HG02642 (cell line): ENCODE data around the gene PCDHA11.
"Not testable (repeated sequence)": the region's sequence is repeated elsewhere in the genome, so short reads cannot be mapped to it uniquely, and the experiment has no call there.

Experiments used
- ATAC-seq: cut with Tn5 transposase; IDR thresholded peaks from one replicate; pipeline ENCODE4 v1.9.1; 2021; ENCODE audit warnings: mild to moderate bottlenecking; ENCODE audit not compliant: unreplicated experiment, poor library complexity

PCDHA11 gene

GRCh38 chr5:140848139-140849102, 20.3 kb upstream of the PCDHA11 start, which contains the start of gene PCDHA9:
PCDHA9 (plus strand) TSS chr5:140848382; CDS start chr5:140848496, 114 bp downstream.
- ATAC-seq = not testable (repeated sequence)

DNA sequence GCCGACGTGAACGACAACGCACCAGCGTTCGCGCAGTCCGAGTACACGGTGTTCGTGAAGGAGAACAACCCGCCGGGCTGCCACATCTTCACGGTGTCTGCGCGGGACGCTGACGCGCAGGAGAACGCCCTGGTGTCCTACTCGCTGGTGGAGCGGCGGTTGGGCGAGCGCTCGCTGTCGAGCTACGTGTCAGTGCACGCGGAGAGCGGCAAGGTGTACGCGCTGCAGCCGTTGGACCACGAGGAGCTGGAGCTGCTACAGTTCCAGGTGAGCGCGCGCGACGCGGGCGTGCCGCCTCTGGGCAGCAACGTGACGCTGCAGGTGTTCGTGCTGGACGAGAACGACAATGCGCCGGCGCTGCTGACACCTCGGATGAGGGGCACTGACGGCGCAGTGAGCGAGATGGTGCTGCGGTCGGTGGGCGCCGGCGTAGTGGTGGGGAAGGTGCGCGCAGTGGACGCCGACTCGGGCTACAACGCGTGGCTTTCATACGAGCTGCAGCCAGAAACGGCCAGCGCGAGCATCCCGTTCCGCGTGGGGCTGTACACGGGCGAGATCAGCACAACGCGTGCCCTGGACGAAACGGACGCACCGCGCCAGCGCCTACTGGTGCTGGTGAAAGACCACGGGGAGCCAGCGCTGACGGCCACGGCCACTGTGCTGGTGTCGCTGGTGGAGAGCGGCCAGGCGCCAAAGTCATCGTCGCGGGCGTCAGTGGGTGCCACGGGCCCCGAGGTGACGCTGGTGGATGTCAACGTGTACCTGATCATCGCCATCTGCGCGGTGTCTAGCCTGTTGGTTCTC, 18.7 kb upstream of the PCDHA11 start:
- ATAC-seq = not testable (repeated sequence)

DNA sequence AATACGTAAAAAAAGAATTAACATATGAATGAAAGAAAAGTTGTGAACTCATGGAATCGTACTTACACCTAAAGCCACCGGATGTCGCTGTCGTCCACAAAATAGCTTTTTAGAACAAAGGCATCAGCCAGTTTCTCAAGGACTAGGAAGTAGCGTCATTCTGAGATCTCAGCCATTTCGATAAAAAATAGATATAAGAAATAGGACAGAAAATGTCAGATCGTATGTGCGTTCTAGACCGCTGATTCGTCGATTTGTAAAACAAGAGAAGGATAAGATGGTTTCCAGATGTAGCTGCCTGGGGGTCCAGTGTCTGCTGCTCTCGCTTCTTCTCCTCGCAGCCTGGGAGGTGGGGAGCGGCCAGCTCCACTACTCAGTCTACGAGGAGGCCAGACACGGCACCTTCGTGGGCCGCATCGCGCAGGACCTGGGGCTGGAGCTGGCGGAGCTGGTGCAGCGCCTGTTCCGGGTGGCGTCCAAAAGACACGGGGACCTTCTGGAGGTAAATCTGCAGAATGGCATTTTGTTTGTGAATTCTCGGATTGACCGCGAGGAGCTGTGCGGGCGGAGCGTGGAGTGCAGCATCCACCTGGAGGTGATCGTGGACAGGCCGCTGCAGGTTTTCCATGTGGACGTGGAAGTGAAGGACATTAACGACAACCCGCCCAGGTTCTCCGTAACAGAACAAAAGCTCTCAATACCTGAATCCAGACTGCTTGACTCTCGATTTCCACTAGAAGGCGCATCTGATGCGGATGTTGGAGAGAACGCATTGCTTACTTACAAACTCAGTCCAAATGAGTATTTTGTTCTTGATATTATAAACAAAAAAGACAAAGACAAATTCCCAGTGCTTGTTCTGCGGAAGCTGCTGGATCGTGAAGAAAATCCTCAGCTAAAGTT, 12.7 kb upstream of the PCDHA11 start, which contains the start of gene PCDHA10:
Gene PCDHA10, plus strand, starts transcription at position 126 of the 903 bp plus-strand sequence. Its CDS starts 152 bp downstream, at position 278.
- no peak for ATAC-seq

- ATAC-seq = no peak
Observed at GRCh38 chr5:140857177-140857986, 11.4 kb upstream of the PCDHA11 start.

GRCh38 chr5:140857987-140858240, 10.8 kb upstream of the PCDHA11 start:
- ATAC-seq = no peak

DNA sequence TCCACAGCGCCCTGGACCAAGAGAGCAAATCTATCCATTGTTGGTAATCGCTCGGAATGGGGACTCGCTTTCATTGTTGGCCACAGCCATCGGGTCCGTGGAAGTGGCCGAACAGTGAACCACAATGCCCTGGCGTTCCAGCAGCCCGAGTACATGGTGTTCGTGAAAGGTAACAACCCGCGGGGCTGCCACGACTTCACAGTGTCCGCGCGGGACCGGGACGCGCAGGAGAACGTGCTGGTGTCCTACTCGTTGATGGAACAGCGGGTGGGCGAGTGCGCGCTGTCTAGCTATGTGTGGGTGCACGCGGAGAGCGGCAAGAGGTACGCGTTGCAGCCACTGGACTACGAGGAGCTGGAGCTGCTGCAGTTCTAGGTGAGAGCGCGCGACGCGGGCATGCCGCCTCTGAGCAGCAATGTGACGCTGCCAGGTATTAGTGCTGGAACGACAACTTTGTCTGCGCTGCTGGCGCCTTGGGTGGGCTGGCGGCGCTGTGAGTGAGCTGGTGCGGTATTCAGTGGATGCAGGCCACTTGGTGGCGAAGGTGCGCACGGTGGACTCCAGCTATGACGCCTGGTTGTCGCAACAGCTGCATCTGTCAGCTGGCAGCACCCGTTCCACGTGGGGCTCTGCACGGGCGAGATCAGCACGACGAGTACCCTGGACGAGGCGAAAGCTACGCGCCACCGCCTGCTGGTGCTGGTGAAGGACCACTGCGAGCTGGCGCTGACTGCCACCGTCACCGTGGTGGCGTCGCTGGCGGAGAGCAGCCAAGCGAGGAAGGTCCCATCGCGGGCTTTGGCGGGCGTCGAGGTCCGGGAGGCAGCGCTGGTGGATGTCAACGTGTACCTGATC, 6.1 kb upstream of the PCDHA11 start:
- ATAC-seq = no peak

- ATAC-seq = no peak
Observed at GRCh38 chr5:140869555-140869886, 764 bp downstream of the PCDHA11 start.

GRCh38 chr5:140870221-140871201, 1.8 kb downstream of the PCDHA11 start:
- ATAC-seq = no peak

DNA sequence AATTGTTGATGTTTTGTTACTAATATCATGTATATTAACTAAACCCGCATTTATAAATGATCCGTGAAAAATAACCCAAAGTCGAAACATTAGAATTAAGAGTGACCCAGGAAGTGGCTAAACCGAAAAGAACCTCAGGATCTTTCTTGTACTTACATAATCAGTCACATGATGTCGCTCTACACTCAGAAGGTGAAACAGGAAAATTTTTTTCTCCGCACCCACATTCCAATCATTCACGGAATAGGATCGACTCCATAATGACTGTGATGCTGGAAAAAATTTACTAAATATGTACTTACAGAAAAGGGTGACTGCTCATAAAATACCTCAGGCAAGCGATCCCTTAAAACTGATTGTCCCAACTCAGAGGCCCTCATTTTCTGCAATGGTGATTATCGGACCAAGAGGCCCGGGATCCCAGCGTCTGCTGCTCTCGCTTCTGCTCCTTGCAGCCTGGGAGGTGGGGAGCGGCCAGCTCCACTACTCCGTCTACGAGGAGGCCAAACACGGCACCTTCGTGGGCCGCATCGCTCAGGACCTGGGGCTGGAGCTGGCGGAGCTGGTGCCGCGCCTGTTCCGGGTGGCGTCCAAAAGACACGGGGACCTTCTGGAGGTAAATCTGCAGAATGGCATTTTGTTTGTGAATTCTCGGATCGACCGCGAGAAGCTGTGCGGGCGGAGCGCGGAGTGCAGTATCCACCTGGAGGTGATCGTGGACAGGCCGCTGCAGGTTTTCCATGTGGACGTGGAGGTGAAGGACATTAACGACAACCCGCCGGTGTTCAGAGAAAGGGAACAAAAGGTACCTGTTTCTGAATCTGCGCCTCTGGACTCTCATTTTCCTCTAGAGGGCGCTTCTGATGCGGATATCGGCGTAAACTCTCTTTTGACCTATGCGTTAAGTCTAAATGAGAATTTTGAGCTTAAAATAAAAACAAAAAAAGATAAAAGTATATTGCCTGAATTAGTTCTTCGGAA, 6.6 kb downstream of the PCDHA11 start, which contains the start of gene PCDHA12:
Gene PCDHA12, plus strand, starts transcription at position 224 of the 981 bp plus-strand sequence. Its CDS starts 165 bp downstream, at position 389.
- no peak for ATAC-seq

GRCh38 chr5:140876541-140877261, 7.9 kb downstream of the PCDHA11 start:
- not testable (repeated sequence) for ATAC-seq

DNA sequence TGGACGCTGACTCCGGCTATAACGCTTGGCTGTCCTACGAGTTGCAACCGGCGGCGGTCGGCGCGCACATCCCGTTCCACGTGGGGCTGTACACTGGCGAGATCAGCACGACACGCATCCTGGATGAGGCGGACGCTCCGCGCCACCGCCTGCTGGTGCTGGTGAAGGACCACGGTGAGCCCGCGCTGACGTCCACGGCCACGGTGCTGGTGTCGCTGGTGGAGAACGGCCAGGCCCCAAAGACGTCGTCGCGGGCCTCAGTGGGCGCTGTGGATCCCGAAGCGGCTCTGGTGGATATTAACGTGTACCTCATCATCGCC, 8.5 kb downstream of the PCDHA11 start:
- no peak for ATAC-seq

DNA sequence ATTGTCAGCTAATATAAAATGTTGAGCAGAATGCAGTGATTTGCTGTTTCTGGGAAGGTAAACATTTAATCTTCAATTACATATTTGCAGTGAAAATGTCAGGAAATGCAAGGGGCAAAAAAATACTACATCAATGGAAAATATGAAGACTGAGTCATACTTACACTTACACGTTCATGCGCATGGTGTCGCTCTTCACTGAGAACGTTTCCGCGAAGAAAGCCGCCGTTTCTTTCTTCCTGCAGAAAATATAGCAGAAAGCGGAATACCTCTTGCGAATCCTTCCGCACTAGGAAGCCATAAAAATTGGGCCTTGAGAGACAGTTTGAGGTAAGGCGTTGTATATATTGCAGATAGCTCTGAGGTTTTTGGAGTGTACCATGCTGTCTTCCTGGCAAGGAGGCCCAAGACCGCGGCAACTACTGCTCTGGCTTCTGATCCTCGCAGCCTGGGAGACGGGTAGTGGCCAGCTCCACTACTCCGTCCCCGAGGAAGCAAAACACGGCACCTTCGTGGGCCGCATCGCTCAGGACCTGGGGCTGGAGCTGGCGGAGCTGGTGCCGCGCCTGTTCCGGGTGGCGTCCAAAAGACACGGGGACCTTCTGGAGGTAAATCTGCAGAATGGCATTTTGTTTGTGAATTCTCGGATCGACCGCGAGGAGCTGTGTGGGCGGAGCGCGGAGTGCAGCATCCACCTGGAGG, 13.3 kb downstream of the PCDHA11 start, which contains the start of gene PCDHA13:
Gene PCDHA13, plus strand, starts transcription at position 236 of the 702 bp plus-strand sequence. Its CDS starts 145 bp downstream, at position 381.
- no peak for ATAC-seq

GRCh38 chr5:140882591-140882899, 13.8 kb downstream of the PCDHA11 start:
- no peak for ATAC-seq

DNA sequence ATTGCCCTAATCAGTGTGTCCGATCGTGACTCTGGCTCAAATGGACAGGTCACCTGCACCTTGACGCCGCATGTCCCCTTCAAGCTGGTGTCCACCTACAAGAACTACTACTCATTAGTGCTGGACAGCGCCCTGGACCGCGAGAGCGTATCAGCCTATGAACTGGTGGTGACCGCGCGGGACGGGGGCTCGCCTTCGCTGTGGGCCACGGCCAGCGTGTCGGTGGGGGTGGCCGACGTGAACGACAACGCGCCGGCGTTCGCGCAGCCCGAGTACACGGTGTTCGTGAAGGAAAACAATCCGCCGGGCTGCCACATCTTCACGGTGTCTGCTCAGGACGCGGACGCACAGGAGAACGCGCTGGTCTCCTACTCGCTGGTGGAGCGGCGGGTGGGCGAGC, 14.6 kb downstream of the PCDHA11 start:
- no peak for ATAC-seq
